ENCODE results near the gene NXN.
"Not testable (repeated sequence)": the region's sequence is repeated elsewhere in the genome, so short reads cannot be mapped to it uniquely, and the experiment has no call there.

The NXN gene

DNA sequence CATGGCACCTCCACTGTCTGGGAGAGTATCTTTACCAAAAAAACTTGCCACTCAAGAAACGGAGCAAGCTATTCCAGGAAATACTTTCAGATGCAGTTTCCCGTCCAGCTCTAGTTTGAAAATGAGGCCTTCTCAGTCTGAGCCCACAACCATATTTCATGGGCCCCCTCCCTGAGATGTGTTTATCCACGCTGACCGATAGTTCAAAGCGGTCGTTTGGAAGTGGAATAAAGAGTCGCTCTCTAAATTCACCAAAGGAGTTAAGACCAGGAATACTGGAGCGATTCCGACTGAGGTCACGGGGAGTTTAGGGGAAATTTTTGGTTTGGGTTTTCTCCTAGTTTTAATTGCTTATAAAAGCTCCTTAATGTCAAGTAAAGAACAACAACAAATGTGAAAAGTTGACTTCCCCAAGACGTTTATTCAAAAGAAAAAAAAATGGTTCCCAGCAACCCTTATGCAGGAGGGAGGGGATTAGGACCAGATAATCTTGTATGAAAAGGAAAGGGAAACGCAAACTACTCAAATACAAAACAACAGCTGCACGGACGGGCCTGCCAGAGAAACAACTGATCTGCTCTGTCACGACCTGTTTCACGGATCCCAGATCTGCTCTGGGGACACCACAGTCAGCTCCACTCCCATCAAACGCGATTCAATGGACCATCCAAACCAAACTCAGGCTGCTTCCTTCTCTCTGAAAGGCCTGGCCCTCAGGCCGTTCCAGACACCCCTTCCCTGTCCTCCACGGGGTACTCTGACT, 120.3 kb downstream of the NXN start:
- DNase-seq: peak; percentile 62 to 73

- no peak for DNase-seq
These were observed 123.4 kb downstream of the NXN start for GRCh38 chr17:856149-856548.

GRCh38 chr17:855569-855968, 124.0 kb downstream of the NXN start:
- no peak for DNase-seq

- DNase-seq: not testable (repeated sequence)
These were observed 126.7 kb downstream of the NXN start for GRCh38 chr17:852850-853249.

GRCh38 chr17:852349-852748, 127.2 kb downstream of the NXN start:
- DNase-seq: no peak

DNA sequence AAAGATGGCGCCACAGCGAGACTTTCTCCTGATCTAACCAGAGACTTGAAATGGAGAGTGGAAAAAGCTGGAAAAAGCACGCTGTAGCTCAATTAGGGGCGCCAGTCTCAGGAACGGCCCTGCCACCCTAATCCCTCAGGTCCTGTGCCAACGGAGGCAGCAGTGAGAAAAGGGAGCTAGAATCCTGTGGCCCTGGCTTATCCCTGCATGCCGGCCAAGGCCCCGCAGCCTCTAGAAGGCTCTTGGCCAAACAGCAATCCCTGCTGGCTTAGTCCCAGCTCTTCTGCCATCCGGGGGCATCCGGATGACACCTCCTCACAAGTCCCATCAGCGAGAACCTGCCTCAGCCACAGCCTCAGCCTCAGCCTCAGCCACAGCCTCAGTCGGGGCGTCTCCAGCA, 127.7 kb downstream of the NXN start:
- peak in 1 of 2 experiments; percentile 34 for DNase-seq

- peak; percentile 2 to 55 for DNase-seq
These were observed 128.5 kb downstream of the NXN start for GRCh38 chr17:850851-851763.

- DNase-seq: no peak
These were observed 129.3 kb downstream of the NXN start for GRCh38 chr17:850086-850850.

GRCh38 chr17:848402-848801, 131.2 kb downstream of the NXN start:
- no peak for DNase-seq

DNA sequence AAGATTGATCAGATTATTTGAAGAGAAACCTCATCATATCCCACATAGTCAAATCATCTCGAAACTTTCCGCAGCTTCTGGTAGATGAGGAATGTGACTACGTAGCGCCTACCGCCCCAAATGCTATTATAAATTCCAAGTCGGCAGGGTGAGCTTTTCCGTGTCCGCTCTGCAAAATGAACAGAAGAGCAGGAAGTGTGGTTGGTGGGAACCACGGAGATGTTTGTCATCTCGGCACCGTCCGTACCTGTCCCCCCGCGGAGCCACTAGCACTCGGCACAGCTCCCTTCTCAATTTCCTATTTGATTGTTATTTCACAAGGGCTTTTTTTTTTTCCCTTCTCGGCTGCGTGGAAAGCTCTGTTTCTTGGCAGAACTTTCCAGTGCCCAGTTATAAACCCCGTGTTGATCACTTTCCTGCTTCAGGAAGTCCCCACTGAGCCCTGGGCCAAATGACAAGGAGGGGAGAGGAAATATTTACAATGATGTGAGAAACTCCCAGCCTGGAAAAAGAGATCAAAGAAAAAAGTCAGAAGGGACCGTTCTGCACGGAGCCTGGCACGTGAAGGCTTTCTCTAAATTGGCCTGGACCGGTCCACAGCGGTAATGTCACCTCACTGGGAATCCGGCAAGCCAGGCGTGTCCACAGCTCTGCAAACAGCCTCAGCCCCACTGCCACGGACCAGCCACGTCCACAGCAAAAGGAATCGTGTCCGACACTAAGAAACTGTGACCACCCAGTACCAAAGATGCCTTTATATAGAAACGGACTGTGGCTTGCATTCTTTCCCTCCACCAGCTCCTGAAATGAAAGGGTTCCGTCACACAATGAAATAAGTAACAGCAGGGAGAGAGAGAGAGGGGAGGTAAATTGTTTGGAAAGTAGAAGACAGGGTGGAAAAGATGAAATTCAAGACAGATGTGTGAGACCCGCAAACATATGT, 132.4 kb downstream of the NXN start:
- no peak for DNase-seq

DNA sequence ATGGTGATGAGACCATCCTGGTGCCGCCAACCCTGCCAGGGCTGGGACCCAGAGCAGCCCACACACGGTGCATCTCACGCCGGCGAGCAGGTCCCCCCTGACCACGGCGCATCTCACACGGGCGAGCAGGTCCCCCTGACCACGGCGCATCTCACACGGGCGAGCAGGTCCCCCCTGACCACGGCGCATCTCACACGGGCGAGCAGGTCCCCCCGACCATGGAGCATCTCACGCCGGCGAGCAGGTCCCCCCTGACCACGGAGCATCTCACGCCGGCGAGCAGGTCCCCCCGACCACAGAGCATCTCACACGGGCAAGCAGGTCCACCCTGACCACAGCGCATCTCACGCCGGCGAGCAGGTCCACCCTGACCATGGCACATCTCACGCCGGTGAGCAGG, 138.3 kb downstream of the NXN start:
- DNase-seq: no peak

DNA sequence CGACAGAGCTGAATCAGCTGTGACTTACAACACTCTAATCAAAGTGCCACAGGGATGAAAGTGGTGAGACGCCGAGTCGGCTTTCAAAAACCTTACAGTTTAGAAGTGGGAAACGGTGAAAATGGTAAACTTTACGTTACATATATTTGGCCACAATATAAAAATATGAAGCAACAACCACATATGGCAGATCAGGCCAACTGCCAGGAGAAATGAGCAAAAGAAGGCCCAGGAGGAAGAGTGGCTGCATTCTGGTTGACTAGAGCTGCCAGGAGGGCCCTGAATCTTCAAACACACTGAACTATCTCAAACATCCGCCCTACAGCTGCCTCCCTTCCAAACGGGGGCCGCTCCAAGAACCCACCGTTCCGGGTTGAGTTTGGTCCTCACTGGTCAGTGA, 141.1 kb downstream of the NXN start:
- DNase-seq: no peak

DNA sequence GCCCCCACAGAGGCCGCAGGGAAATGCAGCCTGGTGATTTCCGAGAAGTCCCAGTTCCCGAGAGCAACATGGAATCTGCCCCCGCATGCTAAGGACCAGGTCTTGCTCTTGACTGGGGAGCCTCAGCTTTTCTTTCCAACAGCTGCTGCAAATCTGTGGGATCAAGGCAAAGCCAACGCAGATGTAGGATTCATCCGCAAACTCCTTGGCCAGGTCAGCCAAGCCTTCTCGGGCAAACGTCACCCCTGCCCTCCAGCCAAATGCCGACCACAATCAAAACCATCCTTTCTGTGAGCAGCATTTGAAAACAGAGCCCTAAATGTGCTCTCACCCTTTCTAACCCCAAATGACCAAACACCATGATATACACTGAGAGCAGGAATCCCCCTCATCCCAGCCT, 143.4 kb downstream of the NXN start:
- DNase-seq: no peak

- not testable (repeated sequence) for DNase-seq
These were observed 143.9 kb downstream of the NXN start for GRCh38 chr17:835721-836120.

DNA sequence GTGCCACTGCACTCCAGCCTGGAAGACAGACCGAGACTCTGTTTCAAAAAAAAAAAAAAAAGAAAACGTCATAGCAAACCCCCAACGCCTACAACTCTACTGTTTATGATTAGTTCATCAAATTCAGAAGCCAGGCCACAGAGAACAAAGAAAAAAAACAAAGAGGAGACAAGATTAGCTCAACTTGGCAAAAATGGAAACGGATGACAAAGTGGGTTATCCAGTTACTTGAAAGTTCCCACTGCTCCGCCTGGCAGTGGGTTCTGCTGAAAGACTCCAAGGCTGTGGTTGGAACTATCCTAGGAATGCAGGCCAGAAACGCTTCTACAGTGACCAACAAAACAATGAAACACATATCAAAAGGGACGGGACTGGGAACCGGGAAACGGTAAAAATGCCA, 144.3 kb downstream of the NXN start:
- no peak for DNase-seq

DNA sequence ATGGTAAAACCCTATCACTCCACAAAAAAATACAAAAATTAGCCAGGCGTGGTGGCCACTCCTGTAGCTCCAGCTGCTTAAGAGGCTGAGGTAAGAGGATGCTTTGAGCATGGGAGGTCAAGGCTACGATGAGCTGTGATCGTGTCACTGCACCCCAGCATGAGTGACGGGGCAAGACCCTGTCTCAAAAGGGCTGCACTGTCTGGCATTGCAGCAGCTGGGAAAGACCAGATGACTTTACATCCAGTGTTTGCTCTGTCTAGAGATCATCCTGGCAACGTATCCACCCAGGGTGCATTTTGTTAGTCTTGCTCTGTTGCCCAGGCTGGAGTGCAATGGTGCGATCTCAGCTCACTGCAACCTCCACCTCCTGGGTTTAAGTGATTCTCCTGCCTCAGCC, 145.4 kb downstream of the NXN start:
- DNase-seq: no peak

DNA sequence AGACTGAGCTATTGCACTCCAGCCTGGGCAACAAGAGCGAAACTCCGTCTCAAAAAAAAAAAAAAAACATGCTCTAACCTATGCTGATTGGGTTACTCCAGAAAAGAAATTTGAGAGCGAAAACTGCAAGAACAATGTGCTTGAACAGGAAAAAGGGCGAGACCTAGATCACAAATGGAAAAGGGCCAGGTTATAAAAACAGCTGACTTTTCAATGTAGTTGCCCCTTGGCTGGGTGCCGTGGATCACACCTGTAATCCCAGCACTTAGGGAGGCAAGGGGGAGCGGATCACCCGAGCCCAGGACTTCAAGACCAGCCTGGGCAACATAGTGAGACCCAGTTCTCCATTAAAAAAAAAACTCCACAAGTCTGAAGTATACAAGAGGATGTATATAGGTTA, 148.6 kb downstream of the NXN start:
- no peak for DNase-seq

DNA sequence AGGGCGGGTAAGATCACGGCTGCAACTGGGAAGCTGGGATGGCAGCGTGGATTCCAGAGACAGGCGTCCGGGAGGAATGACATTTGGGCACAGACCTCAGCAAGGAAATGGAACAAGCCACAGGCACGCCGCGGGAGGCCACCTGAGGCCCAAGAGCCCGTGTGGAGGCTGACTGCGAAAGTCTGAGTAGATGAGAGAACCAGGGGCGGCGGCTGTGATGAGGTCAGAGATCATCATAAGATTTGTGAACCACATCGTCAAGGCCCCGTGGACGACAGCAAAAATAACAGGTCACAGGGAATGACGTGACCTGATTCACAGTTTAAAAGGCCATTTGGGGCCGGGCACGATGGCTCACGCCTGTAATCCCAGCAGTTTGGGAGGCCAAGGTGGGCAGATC, 149.2 kb downstream of the NXN start:
- DNase-seq: no peak

GRCh38 chr17:829614-830013, 150.0 kb downstream of the NXN start:
- DNase-seq: not testable (repeated sequence)

GRCh38 chr17:828761-829160, 150.8 kb downstream of the NXN start:
- no peak for DNase-seq

DNA sequence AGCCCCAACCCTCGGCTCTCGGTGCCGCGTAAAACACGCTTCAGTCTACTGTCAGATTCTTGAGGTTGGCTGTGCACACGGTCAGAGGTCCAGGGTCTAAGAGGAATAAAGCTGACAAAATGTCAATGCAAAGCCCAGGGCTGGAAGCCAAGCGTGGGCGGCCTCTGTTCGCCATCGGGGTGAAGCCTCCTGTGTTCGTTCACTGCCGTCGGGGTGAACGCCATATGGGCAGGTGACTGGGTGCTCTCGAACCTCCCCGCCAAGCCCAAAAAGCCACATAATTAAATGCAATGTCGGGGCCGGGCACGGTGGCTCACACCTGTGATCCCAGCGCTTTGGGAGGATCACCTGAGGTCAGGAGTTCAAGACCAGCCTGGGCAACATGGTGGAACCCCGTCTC, 152.8 kb downstream of the NXN start:
- DNase-seq: no peak

GRCh38 chr17:825216-825615, 154.4 kb downstream of the NXN start:
- DNase-seq: no peak
